Fibroblast of skin of scalp (primary cell): Measurements from ENCODE around the gene BCL2.
A peak's percentile ranks its signal among the peaks of the same experiment; 100 is the strongest.

Experiments
- DNase-seq: peaks from one replicate; pipeline ENCODE4 v3.0.0-alpha.2; 2013

BCL2 gene

DNA sequence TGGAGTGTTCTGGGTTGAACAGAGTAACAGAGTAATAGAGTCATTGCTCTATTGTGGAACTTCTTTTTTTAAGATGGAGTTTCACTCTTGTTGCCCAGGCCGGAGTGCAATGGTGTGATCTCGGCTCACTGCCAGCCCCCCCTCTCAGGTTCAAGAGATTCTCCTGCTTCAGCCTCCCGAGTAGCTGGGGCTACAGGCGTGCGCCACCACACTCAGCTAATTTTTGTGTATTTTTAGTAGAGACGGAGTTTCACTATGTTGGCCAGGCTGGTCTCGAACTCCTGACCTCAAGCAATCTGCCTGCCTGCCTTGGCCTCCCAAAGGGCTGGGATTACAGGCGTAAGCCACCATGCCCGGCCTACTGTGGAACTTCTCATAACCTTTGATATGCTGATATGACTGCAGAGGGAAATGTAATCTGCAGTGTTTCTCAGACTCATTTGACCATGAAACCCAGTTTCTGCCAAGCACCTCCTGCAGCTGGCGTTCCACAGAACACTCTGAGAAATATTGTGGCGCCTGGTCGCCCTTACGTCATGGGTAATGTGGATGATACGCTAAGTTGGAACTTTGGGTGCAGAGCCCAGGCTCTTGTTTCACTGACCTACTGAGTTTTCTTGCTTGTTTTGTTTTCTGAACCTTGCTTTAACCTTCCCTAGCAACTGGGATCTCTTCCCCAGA lies 213.8 kb downstream of the BCL2 start:
- DNase-seq: no peak

DNA sequence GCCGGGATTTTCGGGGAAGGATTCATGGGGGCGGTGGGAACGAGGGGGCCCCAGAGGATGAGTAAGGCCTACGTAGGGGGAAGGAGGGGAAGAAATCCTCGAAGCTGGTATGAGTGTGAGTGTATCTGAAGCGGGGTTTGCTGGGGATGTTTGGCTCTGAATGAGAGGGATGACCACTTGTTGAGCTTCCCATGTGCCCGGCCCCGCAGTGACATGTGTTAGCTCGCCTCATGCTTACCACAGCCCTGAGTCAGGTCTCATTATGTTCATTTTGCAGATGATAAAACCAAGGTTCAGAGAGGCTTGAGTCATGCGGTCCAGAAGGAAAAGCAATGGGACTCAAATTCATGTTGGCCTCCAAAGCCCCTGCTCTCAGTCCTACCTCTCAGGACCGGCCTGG lies 214.7 kb downstream of the BCL2 start:
- no peak for DNase-seq

GRCh38 chr18:63102941-63103744 lies 216.4 kb downstream of the BCL2 start:
- peak; percentile 29 for DNase-seq

DNA sequence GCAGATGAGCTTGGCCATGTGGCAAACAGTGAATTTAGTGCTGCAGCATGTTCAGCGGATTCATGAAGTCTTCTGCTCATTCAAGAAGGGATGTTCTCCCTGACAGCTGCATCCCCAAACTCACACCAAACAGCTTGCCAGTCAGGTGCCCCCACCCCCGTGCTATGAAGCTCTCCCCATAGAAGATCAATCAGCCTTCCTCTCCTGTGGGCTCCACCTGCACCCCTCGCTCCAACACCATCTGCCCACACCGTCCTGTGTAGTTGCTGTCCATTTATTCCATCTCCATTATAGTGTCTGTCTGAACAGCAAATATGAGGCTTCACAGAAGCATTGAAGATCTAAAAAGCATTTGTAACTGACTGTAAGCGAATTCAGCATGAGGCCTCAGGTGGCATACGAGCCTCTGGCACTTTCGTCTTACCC lies 218.9 kb downstream of the BCL2 start:
- no peak for DNase-seq

DNA sequence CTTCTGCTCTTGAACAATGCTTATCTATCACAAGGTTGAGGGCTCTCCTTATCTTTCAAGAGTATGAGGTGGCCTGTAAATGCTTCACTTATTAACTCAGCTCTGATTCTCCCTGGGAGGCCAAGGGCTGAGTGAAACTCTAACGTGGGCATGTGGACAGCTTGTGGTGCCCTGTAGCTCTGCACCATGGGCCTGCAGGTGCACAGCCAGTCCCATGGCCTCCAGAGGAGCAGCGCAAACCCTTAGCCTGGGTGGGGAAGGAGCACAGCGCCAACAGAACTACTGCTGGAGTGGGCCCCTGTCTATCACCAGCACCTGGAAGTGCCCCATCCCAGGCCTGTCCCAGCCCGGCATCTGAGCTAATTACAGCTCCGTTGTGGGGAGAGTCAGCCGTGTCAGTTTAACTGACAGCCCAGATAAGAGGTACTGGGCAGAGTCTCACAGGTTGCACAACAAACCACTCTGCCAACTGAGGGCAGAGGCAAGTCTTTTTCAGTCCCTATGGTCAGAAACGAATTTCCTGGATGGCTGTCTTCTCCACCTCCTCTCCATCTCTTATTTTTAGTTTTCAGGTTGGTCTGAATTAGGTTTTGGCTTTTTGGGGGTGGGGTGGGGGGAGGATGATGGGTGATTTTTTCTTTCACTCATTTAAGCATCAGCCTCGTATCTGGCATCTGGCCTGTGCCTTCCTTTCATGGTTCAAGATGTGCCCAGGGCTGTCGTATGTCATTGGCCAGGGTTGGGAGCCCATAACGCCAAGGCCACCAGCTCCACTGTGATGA lies 219.5 kb downstream of the BCL2 start:
- no peak for DNase-seq

- DNase-seq: no peak
These were observed 220.3 kb downstream of the BCL2 start for GRCh38 chr18:63099091-63099840.

- DNase-seq: no peak
These were observed 221.3 kb downstream of the BCL2 start for GRCh38 chr18:63098018-63098981.

DNA sequence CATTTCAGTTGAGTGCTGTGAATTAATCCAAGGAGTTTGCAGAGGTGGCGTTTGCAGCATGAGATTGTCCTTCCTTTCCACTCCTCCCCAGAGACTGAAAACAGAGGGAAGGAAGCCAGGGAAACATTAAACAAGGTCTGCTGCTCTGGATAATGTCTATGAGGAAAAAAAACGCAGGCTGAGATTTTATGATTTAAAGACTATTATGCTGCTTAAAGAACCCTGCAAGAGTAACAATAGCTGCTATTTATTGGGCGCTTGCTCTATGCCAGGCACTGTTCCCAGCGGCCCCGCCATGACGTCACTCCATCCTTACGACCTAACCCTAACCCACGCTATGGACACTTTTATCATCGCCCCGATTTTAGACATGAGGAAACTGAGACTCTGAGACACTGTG lies 222.4 kb downstream of the BCL2 start:
- no peak for DNase-seq

GRCh38 chr18:63096327-63096874 lies 223.2 kb downstream of the BCL2 start:
- no peak for DNase-seq

DNA sequence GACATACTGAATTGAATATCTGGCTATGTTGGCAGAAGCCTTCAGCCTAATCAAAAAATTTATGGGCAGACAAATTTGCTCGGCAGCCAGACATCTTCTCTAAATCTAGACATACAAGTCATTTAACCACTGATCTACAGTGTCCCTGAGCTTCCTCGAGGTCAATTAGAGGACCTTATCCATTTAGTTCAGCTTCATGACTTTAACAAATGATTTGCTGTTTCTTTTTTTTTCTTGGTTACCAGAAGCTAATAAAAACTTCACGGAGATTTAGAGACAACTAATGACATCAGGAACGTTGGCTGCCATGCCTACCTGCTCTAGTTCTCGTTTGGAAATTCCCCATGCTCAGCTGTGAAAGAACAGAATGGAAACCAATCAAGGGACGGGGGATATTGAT lies 223.8 kb downstream of the BCL2 start:
- no peak for DNase-seq

- DNase-seq: no peak
These were observed 227.8 kb downstream of the BCL2 start for GRCh38 chr18:63091671-63092364.

DNA sequence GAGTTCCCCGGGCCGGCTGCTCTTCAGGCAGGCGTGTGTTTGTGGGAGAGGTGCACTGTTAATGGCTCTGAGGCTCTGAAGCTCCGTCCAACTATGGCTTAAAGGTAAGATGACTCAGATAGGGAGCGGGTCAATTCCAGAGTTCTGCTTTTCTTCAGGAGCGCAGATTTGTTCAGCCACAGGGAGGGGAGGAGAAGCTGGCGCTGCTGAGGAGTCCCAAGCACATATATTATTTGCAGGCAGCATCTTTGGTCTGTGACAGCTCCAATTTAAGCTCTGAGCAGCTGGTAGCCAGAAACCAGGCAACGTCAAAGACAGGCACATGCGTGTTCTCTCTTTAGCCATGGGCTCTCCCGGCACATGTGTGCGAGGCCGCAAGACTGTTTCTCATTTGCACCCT lies 229.2 kb downstream of the BCL2 start:
- DNase-seq: no peak

- no peak for DNase-seq
These were observed 230.5 kb downstream of the BCL2 start for GRCh38 chr18:63089041-63089440.

GRCh38 chr18:63088262-63088661 lies 231.3 kb downstream of the BCL2 start:
- no peak for DNase-seq

GRCh38 chr18:63087421-63088230 lies 231.9 kb downstream of the BCL2 start:
- no peak for DNase-seq

- DNase-seq: no peak
These were observed 234.0 kb downstream of the BCL2 start for GRCh38 chr18:63085611-63086010.

GRCh38 chr18:63084219-63084618 lies 235.3 kb downstream of the BCL2 start:
- DNase-seq: no peak

- DNase-seq: no peak
These were observed 236.0 kb downstream of the BCL2 start for GRCh38 chr18:63083555-63083954.

DNA sequence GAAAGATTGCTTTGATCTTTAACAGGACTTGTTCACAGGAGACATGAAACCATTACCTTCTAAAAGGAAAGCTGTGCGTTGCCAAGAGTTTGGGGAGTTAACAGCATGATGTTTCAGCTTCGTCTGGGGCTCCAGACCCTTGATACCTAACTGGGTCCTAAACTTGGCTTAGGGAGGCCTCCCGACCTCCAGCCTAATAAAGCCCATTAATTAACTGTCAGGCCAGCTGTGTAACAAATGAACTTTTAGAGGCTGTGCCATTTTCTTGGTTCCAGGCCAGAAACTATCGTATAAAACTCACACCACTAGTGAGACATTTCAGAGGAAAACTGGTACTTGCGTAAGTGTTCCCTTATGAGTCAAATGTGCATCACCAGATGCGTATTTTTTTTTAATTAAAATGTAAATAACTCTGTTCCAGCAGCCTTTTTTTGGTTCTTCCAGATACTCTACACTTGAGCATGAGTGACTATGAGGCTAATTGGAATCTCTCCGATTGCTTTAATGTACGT lies 236.5 kb downstream of the BCL2 start:
- peak; percentile 22 for DNase-seq
